Measurements from ENCODE around the gene LAIR2.
A peak's percentile ranks its signal among the peaks of the same experiment; 100 is the strongest.

Gene LAIR2, protein sequence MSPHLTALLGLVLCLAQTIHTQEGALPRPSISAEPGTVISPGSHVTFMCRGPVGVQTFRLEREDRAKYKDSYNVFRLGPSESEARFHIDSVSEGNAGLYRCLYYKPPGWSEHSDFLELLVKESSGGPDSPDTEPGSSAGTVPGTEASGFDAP

DNA sequence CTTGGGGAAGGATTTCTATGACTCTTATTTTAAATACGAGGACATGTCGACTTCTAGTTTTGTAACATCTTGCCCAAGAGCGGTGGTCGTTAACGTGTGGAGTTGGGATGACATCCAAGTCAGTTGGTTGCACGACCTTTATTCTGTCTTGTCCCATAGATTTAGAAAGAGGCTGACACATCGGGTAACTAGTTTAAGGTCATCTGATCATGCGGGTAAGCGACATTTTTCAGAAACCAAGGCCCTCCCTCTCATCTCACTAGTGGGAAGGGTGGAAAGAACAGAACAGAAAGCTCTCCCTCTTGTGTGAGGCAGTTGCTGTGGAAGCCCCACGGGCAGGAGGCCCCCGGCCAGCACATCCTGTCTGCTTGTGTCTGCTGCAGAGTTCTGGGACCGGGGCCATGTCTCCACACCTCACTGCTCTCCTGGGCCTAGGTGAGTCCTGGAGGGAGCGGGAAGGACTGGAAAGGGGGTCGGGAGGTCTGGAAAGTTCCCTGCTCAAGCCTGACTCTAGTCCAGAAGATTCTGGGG, at the start of gene LAIR2:
TSS of gene LAIR2 (plus strand) at position 314 of the 531 bp plus-strand sequence. CDS start at position 402, 88 bp downstream.
- no peak for DNase-seq (ENCODE audit: low spot score)

DNA sequence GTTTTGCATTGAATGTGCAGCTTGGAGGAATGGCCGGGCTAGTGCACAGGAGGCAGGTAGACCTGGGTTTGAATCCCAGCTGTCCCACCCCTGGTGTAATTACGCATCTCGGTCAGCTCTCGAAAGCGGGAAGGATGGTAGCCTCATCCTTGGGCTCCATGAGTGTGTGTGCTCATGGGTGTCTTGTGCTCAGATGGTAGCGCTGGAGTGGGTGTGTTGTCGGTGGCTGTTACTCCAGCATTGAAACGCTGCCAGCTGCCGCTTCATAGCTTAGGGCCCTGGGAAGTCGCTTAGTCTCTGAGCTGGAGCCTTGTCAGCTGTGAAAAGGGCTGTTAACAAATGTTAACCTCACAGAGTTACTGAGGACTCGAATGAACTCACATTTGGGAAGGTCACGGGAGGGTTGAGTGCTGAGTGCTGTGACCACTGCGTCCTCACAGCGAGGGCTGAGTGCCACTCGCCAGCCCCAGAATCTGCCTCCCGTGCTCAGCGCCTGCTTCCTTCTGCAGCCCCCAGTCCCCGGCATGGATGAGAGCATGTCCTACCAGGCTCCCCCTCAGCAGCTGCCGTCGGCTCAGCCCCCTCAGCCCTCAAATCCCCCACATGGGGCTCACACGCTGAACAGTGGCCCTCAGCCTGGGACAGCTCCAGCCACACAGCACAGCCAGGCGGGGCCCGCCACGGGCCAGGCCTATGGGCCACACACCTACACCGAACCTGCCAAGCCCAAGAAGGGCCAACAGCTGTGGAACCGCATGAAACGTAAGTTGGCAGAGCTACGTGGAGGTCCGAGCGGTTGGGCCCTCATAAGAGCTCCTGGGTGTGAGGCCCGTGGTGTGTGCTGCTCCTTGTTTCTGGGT, 48.5 kb upstream of the LAIR2 start:
- DNase-seq (ENCODE audit: low spot score) = no peak

DNA sequence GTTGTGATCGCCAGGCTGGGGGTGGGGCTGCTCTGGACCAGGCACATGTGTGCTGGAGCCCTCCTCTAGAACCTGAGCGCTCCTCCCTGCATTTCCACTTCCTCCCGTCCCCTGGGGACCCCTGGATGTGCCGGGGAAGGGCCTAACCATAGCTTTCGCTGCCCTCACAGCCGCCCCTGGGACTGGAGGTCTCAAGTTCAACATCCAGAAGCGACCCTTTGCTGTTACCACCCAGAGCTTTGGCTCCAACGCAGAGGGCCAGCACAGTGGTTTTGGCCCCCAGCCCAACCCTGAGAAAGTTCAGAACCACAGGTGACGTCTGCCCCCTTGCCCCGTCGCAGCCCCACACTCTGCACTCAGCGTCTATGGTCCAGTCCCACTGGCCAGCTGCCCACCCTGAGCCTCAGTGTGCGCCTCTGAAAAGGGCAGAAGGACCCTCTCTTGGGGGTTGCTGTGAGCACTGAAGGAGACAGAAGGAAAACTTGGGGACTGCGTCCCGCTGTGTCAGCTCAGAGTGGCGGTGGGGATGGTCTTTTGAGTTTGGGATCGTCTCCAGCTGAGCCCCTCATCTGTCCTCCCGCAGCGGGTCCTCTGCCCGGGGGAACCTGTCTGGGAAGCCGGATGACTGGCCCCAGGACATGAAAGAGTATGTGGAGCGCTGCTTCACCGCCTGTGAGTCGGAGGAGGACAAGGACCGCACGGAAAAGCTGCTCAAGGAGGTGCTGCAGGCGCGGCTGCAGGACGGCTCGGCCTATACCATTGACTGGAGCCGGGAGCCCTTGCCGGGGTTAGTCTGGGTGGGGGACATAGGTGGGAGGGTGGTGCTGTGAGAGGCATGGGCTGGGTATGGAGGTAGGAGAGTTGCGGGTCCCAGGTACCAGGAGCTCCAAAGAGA, 47.6 kb upstream of the LAIR2 start:
- no peak for DNase-seq (ENCODE audit: low spot score)

DNA sequence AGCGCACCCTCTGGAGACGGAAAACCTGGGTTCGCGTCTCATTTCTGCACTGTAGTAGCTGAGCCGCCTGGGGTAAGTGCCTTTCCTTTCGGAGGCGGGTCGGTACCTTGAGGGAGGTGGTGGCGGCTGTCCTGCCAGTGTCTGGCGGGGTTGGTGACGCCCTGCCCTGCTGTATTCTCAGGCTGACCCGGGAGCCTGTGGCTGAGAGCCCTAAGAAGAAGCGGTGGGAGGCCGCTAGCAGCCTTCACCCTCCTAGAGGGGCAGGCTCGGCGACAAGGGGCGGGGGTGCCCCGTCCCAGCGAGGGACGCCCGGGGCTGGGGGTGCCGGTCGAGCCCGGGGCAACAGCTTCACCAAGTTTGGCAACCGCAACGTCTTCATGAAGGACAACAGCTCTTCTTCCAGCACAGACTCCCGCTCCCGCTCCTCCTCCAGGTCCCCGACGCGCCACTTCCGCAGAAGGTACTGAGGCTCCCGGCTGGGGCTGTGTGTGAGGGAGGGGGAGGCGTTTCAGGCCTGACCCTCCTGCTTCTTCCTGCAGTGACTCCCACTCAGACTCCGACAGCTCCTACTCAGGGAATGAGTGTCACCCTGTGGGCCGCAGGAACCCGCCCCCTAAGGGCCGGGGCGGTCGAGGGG, 46.7 kb upstream of the LAIR2 start:
- no peak for DNase-seq (ENCODE audit: low spot score)

DNA sequence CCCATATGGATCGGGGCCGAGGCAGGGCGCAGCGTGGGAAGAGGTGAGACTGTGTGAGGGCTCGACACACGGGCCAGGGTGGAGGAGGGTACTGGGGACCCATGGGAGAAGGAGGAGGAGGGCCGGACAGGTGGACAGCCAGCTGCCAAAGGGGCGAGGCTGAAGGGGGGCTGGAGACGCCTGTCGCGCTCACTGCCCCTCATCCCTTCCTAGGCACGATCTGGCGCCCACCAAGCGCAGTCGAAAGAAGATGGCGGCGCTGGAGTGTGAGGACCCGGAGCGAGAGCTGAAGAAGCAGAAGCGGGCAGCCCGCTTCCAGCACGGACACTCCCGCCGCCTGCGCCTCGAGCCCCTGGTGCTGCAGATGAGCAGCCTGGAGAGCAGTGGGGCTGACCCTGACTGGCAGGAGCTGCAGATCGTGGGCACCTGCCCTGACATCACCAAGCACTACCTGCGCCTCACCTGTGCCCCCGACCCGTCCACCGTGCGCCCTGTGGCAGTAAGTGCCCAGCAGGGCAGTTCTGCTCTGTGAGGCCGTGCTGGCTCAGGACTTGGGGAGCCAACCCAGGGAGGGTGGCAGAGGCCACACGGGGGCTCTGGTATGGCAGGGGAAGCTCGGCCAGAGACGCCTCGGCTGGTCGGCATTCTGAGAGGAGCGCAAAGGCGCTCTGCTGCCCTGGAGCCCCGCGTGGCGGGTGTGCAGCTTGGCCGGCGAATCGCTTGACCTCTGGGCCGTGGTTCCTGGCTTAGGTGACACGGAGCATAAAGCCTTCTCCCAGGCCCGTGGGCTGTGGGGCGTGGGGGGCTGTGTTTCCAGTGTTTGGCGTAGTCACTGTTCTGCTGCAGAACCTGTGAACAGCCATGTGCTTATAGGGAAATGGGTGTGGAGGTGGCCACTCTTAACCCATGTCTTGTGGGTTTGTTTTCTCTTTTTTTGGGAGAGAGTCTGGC, 45.9 kb upstream of the LAIR2 start:
- no peak for DNase-seq (ENCODE audit: low spot score)

DNA sequence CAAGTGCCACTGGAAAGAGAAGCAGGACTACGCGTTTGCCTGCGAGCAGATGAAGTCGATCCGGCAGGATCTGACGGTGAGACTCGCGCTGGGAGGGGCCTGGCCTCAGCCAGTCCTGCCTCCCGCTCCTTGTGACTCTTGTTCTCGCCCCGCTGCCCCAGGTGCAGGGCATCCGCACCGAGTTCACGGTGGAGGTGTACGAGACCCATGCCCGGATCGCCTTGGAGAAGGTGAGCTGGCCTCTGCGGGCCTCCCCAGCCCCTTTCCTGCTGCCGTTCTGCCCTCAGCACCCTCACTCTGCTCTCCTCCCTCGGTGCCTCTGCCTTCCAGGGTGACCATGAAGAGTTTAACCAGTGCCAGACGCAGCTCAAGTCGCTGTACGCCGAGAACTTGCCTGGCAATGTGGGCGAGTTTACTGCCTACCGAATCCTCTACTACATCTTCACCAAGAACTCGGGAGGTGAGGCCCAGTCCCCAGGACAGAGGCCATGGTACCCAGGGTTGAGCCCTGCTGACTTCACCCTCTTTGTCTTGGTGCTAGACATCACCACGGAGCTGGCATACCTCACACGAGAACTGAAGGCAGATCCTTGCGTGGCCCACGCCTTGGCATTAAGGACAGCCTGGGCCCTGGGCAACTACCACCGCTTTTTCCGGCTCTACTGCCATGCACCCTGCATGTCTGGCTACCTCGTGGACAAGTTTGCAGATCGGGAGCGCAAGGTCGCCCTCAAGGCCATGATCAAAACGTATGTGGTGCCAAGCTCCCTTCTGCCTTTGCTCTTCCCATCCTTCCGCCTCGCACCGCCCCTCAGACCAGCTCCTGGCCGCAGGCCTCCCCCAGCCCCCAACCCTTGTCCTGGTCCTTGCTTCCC, 44.6 kb upstream of the LAIR2 start:
- DNase-seq (ENCODE audit: low spot score) = no peak

DNA sequence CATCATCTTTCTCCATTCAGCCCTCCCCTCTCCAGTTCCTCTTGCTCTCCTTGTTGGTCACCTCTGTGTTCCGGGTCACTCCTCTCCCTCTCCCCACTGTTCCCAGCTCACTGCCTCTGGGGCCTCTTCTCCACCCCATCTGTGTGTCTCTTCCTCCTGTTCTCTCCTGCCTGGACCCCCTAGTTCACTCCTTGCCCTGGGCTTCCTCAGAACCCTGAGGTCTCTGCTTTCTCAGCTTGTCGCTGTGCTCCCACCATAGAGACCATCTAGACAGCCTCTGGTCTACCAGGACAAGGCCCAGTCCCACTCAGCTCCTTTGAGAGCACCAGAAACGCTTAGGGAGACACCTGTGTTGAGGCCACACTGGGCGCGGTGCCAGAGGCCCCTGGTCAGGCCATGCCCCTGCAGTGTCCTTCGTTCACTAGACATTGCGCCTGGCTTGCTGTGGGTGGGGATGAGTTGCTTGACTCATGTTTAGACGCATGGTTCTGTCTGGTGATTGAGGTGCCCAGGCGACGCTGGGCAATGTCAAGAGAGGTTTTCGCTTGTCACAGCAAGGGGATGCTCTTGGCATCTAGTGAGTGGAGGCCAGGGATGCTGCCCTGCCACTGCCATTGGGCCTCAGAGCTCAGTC, 43.9 kb upstream of the LAIR2 start:
- no peak for DNase-seq (ENCODE audit: low spot score)

DNA sequence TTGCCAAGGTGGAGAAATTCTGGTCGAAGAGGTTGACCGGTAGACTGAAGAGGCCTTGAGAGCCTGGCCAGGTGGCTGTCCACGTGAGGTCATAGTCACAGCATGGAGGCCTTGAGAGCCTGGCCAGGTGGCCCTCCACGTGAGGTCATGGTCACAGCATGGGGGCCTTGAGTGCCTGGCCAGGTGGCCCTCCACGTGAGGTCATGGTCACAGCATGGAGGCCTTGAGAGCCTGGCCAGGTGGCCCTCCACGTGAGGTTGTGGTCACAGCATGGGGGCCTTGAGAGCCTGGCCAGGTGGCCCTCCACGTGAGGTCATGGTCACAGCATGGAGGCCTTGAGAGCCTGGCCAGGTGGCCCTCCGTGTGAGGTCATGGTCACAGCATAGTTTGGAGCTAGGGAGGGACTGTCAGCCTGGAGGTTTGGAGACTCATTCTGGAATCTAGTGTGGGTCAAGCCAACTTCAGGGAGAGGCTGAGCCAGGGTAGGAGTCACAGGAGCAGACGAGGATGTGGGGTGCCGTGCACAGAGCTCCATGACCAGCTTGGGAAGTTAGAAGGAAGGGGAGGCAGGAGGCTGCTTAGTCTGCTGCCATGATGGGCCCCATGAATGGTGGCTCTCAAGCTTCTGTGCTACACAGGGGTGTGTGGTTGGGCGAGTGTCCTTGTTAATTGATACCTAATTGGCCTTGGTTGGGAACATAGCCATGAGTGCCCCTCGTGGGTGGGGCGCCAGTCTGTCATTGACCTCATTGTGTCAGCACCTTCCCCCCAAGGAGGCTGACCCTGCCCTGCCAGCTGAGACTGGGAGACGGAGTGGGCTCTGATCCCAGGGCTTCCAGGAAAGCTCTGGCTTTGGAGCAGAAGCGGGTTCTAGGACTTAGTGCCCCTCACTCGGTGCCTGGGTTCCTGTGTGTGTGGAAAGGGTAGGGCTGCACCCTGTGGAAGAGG, 43.1 kb upstream of the LAIR2 start:
- DNase-seq (ENCODE audit: low spot score) = no peak

DNA sequence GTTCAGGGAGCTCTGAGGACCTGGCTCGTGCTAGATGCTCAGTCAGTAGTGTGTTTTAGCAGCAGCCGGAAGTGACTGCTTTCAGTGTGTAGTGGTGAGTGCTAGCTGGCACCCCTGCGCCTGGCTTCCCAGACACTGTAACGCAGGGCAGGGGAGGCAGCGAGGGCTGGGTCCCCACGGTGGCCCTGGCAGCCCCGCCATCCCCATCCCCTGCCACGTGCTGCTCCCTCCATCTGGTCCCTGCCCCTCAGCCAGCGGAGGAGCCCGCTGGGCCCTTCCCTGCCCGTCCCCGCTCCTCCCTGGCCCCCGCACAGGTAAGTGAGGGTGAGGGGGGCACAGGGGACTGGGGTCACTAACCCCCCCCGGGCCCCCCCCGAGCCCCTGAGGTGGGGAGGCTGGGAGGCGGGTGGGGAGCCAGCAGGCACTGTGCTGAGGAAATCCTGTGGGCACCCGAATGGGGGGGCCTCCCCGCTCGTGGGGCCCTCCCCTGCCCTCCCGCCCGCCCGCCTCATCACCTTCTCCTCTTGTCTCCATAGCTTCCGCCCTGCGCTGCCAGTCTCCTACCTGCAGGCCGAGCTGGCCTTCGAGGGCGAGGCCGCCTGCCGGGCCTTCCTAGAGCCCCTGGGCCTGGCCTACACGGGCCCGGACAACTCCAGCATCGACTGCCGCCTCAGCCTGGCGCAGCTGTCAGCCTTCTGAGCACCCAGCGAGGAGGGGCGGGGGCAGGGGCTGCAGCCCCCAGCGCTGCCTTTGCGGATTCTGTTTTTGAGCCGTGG, 42.2 kb upstream of the LAIR2 start:
- DNase-seq (ENCODE audit: low spot score) = no peak

DNA sequence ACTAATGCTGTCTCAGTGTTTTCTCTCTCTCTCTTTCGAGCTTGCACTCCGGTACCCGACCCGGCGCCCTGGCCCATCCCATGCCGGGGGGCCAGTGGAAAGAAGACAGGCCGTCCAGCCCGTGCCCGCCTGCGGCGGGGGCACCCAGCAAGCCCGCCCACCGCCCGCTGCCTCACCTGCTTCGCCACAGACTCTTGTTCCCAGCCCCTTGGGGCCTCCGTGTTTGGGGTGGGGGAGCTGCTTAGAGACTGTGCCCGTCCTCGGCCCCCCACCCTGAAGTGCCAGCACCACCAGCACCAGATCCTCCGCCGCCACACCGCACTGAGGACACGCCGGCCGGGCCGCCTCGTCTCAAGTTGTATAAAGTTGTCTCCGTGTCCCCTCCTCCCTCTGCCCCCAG, 41.4 kb upstream of the LAIR2 start:
- DNase-seq (ENCODE audit: low spot score) = no peak

DNA sequence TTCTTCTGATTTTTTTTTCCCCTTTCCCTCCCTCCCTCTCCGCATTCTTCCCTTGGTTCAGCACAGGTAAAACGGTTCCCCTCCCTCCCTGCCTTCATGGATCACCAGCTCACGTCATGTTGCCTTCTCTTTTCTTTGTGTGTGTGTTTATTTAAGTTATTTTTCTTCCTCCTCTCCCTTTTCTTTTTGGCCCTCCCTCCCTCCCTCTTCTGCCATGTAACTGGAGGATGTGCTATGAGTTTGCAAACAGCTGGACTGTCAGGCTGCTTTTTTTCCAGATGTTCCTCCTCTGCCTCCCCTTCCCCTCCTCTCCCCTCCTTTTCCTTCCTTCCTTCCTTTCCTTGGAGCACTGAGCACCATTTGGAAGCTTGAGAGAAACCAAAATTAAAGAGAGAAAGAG, 41.0 kb upstream of the LAIR2 start:
- no peak for DNase-seq (ENCODE audit: low spot score)

DNA sequence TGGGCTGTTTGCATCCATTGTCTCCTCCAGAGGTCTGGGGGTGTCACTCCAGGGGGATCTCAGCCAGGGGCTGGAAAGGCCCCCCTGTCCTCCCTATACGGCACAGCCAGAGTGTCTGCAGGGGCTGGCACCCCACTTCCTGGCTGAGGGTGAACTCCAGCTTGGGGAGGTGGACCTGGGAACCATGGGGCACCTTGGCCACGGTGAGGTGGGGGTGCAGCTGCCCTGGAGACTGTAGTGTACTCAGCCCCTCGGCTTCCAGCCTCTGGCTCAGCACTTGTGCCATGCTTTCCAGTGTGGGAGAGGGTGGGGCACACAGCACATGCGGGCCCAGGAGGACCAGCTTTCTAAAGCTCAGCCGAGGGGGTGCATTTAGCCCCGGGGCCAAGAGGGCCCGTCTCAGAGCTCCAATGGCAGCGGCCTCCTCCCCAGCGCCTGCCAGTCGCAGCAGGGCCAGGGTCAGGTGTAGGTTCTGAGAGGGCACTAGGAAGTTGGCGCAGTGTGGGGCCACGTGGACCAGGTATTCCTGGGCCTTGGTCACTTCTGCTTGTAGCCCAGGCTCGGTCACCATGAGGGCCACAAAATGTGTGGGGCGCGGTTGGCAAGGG, 40.5 kb upstream of the LAIR2 start:
- DNase-seq (ENCODE audit: low spot score) = no peak

DNA sequence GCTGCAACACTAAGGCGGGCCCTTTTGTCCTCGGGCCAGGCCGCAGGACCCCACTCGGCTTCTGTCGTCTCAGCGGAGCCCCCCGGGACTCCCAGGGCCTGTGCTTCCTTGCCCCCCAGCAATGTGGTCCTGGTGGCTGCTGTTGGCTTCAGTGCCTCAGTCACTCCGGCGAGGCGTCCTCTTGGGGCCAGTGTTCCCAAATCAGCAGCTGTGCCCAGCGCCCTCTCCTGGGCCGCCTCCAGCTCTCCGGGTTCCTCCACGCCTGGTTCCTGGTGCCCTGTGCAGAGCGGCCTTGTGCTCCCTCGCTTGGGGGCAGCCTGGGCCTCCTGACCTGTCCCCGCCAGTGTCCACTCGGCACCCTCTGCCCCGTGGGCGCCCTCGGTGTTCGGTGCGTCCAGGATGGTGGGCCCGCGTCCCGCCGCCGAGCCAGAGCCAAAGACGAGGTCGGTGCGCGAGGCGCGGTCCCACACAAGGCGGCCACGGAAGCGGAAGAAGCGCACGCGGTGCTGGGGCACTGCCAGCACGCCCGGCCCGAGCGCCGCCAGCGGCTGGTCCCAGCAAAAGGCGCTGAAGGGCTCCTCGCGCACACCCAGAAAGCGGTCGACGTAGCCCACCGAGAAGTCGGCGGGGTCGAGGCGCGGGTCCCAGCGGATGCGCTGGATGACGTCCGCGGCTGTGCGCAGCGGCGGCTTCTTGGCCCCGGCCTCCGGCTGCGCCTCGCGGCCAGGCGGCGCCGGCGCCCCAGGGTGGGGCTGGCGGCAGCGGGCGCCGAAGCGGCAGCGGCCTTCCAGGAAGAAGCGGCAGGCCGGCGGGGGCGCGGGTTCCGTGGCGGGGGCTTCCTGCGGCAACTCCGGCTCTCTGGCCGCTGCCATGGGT, 39.7 kb upstream of the LAIR2 start:
- peak; percentile 52 for DNase-seq (ENCODE audit: low spot score)

DNA sequence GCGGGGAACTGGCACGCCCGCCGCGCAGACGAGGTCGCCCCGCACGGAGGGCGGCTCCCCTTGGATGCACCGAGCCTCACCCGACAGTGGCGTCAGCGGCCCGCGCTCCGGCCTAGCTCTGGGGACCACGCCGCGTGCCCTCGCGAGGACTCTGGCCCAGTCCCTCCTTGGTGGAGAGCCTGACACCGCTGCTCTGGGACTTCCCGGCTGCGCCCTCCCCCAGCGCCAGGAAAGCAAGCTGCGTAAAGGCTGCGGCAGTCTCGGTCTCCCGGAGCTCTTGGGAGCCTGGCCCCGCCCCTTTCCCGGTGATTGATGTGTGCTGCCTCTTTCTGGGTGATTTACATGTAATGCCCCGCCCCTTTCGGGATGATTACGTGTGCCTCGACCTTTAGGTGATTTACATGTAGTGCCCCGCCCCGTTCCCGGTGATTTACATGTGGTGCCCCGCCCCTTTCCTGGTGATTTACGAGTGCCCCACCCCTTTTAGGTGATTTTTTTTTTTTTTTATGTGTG, 39.0 kb upstream of the LAIR2 start, which contains the start of gene LENG9:
TSS of gene LENG9 (minus strand) at position 248 of the 513 bp plus-strand sequence. CDS start 252 bp downstream, outside the sequence.
- peak; percentile 99 for DNase-seq (ENCODE audit: low spot score)

DNA sequence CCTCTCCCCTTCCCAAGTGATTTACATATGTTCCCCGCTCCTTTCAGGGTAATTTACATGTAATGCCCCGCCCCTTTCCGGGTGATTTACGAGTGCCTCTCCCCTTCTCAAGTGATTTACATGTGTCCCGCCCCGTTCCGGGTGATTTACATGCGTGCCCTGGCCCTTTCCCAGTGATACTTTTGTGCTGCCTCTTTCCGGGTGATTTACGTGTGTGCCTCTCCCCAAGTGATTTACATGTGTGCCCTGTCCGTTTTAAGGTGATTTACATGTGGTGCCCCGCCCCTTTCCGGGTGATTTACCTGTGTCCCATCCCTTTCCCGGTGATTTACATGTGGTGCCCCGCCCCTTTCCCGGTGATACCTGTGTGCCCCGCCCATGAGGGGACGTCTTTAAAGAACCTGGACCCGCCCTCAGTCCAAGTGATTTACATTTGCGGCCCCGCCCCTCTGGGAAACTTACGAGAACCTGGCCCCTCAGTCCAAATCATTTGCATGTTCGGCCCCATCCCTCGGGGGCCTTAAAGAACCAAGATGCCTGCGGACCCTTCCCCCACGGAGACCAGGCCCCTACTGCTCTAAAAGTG, 38.5 kb upstream of the LAIR2 start:
- peak; percentile 97 for DNase-seq (ENCODE audit: low spot score)

All from kidney tubule cell (primary cell).